GM21390 (cell line): ENCODE results near the gene PPARD.
"Not testable (repeated sequence)": the region's sequence is repeated elsewhere in the genome, so short reads cannot be mapped to it uniquely, and the experiment has no call there.

ENCODE experiments used
- ATAC-seq: cut with Tn5 transposase; IDR thresholded peaks from one replicate; pipeline ENCODE4 v1.9.1; 2021; ENCODE audit not compliant: unreplicated experiment

The PPARD gene

DNA sequence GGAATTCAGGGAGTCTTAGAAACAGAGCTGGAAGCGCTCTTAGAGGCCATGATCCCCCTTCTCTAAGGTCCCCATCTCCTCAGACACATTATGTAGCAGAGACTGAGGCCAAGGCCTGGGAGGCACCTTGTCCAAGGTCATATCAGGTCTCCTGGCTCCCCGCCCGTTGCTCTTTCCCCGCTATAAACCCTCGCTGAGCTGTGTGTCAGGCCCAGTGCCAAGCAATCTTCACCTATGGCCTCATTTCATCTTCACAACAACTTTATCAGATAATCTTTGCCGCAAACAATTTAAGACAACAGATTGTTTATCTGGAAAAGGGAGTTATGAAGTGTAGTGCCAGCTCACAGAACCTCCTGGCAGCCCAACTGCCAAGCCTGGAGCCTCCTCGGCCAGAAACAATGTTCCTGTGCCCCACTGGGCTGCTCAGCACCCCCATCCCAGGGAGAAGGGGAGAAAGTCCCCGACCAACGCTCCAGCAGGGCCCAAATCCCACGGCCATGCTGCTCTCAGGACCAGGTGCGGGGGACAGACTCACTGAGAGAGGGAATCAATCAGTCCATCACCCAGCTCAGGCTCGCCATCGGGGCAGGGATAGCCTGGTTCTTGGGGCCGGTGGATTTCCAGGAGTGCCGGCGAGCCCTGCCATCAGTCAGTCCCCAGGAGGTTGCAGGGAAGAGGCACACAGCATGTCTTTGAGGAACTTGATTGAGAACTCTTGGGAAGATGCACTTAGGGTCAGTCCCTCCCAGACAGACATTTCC is 92.9 kb downstream of the PPARD start:
- no peak for ATAC-seq

GRCh38 chr6:35436071-35436857 is 93.9 kb downstream of the PPARD start:
- no peak for ATAC-seq

- not testable (repeated sequence) for ATAC-seq
Measured at GRCh38 chr6:35438378-35439065, 96.2 kb downstream of the PPARD start.

DNA sequence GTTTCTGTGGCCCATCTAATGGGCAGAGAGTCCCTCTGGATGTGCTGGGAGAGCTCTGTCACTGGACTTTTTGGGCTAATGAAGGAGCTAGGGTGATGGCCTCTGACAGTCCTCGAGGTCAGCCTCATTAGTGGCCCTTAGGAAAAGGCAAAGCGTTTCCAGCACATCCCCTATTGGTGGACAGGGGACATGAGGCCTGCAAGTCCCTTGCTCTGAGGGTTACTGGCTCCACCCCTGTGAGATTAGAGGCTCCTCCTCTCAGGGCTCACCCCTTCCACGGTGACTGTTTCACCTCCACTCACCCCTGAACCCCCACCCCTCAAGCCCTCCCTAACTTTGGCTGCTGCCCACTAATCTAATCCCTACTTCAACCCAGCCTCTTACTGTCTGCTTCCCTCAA is 97.0 kb downstream of the PPARD start:
- no peak for ATAC-seq

- ATAC-seq, result no peak
Measured at GRCh38 chr6:35441205-35441604, 98.8 kb downstream of the PPARD start.

GRCh38 chr6:35441642-35442041 is 99.3 kb downstream of the PPARD start:
- ATAC-seq, result no peak

DNA sequence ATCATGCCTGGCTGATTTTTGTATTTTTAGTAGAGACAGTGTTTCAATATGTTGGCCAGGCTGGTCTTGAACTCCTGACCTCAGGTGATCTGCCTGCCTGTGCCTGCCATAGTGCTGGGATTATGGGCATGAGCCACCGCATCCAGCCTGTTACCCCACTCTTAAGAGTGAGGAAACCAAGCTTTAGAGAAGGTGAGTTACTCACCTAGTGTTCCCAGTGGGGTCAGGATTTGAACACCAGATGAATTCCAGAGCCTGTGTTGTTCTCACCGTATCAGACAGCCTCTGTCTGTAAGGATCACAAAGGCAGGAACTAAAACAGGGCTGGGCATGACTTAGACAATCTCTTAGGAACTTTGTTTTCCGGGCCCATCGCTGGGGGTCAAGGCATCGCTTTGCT is 100.3 kb downstream of the PPARD start:
- no peak for ATAC-seq

GRCh38 chr6:35443341-35444030 is 101.1 kb downstream of the PPARD start:
- no peak for ATAC-seq

GRCh38 chr6:35445691-35446090 is 103.3 kb downstream of the PPARD start:
- ATAC-seq, result no peak

- ATAC-seq, result no peak
Measured at GRCh38 chr6:35448191-35448590, 105.8 kb downstream of the PPARD start.

DNA sequence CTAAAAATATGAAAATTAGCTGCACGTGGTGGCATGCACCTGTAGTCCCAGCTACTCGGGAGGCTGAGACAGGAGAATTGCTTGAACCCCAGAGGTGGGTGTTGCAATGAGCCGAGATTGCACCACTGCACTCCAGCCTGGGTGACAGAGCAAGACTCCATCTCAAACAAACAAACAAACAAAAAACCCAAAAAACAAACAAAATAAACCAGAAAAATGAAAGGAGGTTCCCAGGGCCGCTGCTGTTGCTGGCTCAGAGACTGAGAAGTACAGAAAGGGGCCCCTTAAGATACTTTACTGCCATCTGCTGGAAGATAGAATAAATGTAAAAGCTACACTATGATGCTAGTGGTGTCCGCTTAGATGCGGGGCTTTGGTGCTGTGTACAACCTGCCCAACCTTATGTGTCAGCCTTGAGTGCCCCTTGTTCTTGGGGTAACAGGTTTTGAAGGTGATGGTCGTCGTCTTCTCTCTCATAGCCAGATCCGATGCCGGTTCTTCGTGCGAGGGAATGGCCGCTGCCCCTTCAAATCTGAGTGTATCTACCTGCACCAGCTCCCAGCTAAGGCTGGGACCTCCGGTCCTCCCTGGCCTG is 107.0 kb downstream of the PPARD start:
- ATAC-seq, result no peak

DNA sequence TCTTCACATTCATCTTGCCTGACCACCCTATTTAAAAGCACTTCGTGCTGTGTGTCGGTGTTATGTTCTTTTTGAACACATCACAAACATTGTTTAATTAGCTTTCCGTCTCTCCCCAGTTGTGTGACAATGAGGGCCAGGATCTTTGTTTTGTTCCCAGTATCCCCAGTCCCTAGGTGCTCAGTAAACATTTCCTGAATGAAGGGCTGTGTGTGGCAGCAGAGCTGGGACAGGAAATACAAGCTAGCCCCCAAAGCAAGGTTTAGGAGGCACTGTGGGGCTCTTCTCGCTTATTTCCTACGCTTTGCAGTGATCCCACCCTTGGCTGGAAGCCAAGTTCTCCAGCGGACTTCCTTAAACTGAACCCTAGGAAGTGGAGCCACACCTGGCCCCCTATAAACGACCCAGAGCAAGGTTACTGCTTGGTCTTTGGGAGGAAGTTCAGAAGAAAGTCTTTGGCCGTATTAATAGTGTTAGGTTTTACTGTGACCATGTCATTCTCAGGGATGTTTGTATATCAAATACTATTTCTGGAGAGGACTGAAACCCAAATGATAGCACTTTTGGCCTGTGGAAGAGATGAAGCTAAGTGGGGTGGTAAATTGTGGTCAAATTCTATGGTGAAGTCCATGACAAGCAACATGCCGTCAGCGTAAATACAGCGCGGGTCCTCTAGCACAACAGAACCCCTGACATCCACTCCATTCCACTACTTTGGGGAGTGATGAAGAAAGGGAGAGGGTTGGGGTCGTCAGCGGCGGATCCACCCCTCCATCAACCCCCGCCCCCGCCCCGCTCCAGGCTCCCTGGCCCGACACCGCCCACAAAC is 109.2 kb downstream of the PPARD start:
- ATAC-seq, result no peak

DNA sequence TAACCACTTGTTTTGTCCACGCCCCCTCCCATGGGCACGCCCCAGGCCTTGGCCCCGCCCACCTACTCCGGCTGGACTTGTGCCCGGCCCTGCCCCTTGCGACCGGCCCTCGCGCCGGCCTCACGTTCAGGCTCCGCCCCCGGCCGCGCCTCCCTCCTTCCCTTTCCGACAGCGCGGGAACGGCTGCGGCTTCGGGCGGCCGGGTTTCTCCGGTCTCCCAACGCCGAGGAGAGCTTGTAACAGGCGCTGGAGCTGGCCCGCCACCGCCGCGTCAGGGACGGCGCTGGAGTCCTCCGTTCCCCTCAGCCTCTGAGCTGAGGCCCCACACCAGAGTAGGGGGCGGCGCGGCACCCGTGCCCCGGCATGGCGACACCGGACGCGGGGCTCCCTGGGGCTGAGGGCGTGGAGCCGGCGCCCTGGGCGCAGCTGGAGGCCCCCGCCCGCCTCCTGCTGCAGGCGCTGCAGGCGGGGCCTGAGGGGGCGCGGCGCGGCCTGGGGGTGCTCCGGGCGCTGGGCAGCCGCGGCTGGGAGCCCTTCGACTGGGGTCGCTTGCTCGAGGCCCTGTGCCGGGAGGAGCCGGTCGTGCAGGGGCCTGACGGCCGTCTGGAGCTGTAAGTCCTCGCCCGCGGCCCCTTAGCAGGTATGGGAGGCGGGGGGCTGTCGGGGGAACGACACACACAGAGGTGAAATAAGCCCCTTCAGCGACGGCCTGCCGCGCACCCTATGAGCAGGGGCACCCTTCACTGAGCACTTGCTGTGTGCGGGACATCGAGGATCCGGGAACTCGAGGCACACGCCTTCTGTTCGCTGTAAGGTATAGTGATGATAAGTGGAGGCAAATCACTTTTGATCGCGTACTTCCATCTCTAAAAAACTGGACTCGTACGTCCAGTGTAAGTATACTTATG is 110.1 kb downstream of the PPARD start, which contains the start of gene FANCE:
Gene FANCE (plus strand): TSS at position 156 of the 908 bp plus-strand sequence. CDS start 208 bp downstream, at position 364.
- peak; percentile 89 for ATAC-seq

GRCh38 chr6:35453236-35453635 is 110.9 kb downstream of the PPARD start:
- no peak for ATAC-seq

- ATAC-seq, result no peak
Measured at GRCh38 chr6:35454391-35455110, 112.2 kb downstream of the PPARD start.

DNA sequence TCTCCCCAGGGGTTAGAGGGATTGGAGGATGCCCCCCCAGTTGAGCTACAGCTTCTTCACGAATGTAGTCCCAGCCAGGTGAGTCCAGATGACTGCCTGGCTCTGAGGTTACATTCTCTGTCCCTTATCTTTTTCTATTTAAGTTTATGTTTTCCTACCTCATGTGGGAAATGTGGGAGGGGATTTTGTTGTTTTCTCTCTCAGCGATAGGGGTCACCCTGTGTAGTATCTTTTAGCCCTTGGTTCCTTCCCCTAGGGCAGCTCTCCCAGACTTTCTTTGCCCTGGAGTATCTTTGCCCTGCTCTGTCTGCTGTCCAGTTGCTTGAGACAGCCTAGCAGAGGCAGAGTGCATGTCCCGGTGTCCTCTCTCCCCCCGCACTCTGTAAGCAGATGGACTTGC is 115.5 kb downstream of the PPARD start:
- no peak for ATAC-seq

GRCh38 chr6:35461270-35461669 is 118.9 kb downstream of the PPARD start:
- ATAC-seq, result no peak

GRCh38 chr6:35463292-35463691 is 120.9 kb downstream of the PPARD start:
- ATAC-seq, result no peak
